GM12873 (cell line): ENCODE results near the gene TFPI.

Experiments
- CTCF ChIP-seq: IDR thresholded peaks from 2 replicates; pipeline ENCODE4 v1.5.1; 2012; ENCODE audit warnings: low read depth, mild to moderate bottlenecking, moderate library complexity, low read length, control low read depth; ENCODE audit not compliant: insufficient read depth; ENCODE audit errors: missing control alignments

The TFPI gene

DNA sequence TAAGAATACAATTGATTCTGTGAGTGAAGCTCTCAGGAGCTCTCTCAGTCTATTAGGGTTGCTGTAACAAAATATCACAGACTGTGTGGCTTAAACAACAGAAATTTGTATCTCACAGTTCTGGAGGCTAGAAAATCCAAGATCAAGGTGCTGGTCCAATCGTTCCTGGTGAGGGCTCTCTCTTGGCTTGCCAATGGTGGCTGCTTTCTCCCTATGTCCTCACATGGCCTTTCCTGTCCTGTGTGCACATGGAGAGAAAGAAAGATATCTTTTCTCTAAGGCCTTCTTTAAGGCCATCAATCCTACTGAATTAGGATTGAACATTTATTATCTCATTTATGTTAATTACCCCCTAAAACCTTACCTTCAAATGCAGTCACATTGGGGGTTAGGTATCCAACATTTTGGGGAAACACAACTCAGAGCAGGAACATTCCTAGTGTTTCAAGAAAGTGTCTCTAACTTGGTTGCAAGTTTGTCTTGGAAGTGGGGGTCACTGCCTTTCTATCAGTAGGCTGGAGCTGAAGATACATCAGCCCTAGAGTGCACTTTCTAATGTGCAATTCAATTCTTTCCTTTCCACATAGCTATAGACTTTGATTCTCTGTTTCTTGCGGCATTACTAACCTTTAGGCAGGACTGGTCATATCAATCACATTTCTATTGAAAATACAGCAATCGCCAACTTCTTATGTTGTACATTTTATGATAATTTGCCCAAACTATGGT lies 24.8 kb downstream of the TFPI start:
- TF ChIP-seq CTCF, result no peak

DNA sequence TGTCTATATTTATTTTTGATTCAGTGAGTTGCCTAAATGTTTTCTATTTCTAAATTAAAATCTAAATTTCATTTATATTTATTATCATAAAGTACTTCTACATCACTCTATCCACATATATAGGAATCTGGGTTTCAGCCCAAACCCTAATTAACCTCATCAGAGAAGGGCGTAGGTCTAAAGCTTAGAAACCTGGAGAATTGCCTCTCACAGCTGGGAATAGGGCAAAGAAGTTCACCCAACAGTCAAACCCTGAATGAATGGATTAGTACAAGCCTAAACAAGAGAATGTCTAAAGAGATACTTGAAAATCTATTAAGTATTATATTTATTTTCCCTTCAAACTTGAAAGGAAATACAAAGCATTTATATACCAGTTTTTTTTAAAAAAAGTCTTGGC lies 26.2 kb downstream of the TFPI start:
- TF ChIP-seq CTCF, result no peak

DNA sequence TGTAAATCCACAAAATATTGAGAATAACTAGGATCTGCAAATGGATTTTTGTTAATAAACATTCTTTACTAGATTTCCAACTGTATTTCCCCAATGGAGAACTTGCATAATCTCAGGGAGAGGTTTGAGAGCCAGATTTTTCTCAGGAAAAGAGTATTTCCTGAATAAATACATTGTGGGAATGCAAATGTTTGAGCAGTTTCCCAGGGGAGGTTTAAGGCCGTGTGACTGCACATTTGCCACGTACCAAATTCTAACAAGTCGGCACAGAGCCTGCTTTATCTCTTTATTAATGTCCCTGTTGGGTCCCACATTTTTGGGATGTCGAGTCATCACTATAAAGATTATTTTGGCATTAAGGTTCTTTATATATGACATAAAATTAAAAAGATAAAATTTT lies 27.0 kb downstream of the TFPI start:
- TF ChIP-seq CTCF, result no peak

- TF ChIP-seq CTCF, result no peak
Observed at GRCh38 chr2:187526792-187527191, 27.4 kb downstream of the TFPI start.

DNA sequence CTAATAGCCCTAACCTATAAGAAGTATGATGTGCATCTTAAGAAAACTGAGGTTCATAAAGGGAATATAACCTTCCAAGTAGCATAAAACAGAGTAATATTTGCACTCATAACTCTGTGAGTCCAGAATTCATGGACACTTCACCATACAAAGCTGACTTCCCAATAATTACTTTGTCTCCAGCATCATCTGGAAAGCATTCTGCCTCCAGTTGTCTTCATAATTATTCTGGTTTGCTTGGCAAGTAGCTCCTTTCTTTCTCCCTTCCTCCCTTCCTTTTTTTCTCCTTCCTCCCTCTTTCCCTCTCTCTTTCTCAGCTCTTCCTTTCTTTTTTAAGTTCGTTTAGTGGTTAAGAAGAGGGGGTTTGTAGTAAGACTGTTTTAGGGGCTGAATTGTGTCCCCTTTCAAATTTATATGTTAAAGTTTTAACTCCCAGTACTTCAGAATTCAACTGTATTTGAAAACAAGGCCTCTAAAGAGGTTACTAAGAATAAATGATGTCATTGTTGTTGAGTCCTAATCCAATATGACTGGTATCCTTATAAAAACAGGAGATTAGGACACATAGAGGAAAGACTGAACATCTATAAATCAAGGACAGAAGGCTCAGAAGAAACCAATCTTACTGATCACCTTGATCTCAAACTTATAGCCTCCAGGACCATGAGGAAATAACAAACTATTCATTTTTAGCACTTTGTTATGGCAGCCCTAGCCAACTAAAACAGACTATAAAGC lies 28.9 kb downstream of the TFPI start:
- no peak for TF ChIP-seq CTCF

DNA sequence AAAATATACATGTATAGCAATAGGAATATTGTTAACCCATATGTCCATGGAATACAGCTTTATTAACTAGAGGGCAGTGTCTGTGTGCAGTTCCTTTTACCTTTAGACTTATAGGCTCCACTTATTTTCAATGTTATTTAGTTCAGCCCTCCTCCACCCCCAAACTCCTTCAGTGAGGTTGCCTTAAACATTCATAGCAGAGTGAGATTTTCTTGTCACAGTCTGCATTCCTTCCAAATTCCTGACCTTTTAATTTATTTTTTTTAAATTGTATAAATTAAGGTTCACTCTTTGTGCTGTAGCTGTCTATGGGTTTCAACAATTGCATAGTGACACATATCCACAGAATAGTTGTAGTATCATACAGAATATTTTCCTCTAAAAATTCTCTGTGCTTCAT lies 30.9 kb downstream of the TFPI start:
- no peak for TF ChIP-seq CTCF

- no peak for TF ChIP-seq CTCF
Observed at GRCh38 chr2:187520121-187520624, 34.1 kb downstream of the TFPI start.
